Measurements from ENCODE around the gene CD34. TPM values are rescaled to one million over a fixed set of nuclear protein-coding genes. Genes with fewer than 3 reads are reported as not detected.

Gene CD34
- total RNA-seq, 6 experiments from 2014 or later: 0.31 to 0.60 (median 0.52) TPM

- no peak overlapping the region for H3K4me3 Mint-ChIP-seq
- no peak overlapping the region; the same call in 1 of the 2 replicates for H3K27ac Mint-ChIP-seq
- no peak for TF ChIP-seq CTCF (IDR thresholded peaks at IDR 0.05)
- H3K36me3 Mint-ChIP-seq (ENCODE audit: low read depth): no peaks in the 10 kb centered on the region
- H3K27me3 Mint-ChIP-seq (ENCODE audit: insufficient read depth): peaks cover 48% of the 10 kb centered on the region
- no peak for DNase-seq
- peaks cover 1% of the 10 kb centered on the region; the same call in 1 of the 2 replicates for H3K9me3 Mint-ChIP-seq
- peaks cover 7% of the 10 kb centered on the region for H3K4me1 Mint-ChIP-seq (ENCODE audit: low read depth)
Measured at GRCh38 chr1:207925210-207925609, 14.3 kb upstream of the CD34 start.

- DNase-seq: no peak
- Mint-ChIP-seq H3K9me3 (no peaks in the 10 kb centered on the region), H3K27ac (no peak overlapping the region), H3K4me1 (ENCODE audit: low read depth) (peaks cover 7% of the 10 kb centered on the region), H3K4me3 (no peak overlapping the region), H3K36me3 (ENCODE audit: low read depth) (no peaks in the 10 kb centered on the region), H3K27me3 (ENCODE audit: insufficient read depth) (peaks cover 53% of the 10 kb centered on the region)
- no peak for TF ChIP-seq CTCF (IDR thresholded peaks at IDR 0.05)
Measured at GRCh38 chr1:207923561-207923960, 12.6 kb upstream of the CD34 start.

- Mint-ChIP-seq H3K9me3 (no peaks in the 10 kb centered on the region), H3K4me3 (no peak overlapping the region; the same call in 1 of the 2 replicates), H3K36me3 (ENCODE audit: low read depth) (no peaks in the 10 kb centered on the region), H3K27me3 (ENCODE audit: insufficient read depth) (peaks cover 50% of the 10 kb centered on the region), H3K4me1 (ENCODE audit: low read depth) (peaks cover 7% of the 10 kb centered on the region), H3K27ac (no peak overlapping the region)
- no peak for TF ChIP-seq CTCF (IDR thresholded peaks at IDR 0.05)
- DNase-seq: no peak
Measured at GRCh38 chr1:207923121-207923520, 12.2 kb upstream of the CD34 start.

GRCh38 chr1:207922554-207922953 is 11.6 kb upstream of the CD34 start:
- Mint-ChIP-seq H3K27ac (no peak overlapping the region), H3K27me3 (ENCODE audit: insufficient read depth) (peaks cover 49% of the 10 kb centered on the region), H3K4me3 (no peak overlapping the region; the same call in 1 of the 2 replicates), H3K9me3 (no peaks in the 10 kb centered on the region), H3K36me3 (ENCODE audit: low read depth) (no peaks in the 10 kb centered on the region), H3K4me1 (ENCODE audit: low read depth) (peaks cover 7% of the 10 kb centered on the region)
- no peak for TF ChIP-seq CTCF (IDR thresholded peaks at IDR 0.05)
- DNase-seq: no peak

GRCh38 chr1:207921321-207921720 is 10.4 kb upstream of the CD34 start:
- H3K36me3 Mint-ChIP-seq (ENCODE audit: low read depth): no peaks in the 10 kb centered on the region
- TF ChIP-seq CTCF (IDR thresholded peaks at IDR 0.05): no peak
- no peak for DNase-seq
- H3K9me3 Mint-ChIP-seq: no peaks in the 10 kb centered on the region
- H3K27ac Mint-ChIP-seq: no peak overlapping the region
- H3K4me1 Mint-ChIP-seq (ENCODE audit: low read depth): peaks cover 7% of the 10 kb centered on the region
- peaks cover 45% of the 10 kb centered on the region for H3K27me3 Mint-ChIP-seq (ENCODE audit: insufficient read depth)
- no peak overlapping the region for H3K4me3 Mint-ChIP-seq
